GM19328 (cell line): Measurements from ENCODE around the gene NEK10.
"Not testable (repeated sequence)": the region's sequence is repeated elsewhere in the genome, so short reads cannot be mapped to it uniquely, and the experiment has no call there.

Experiments
- ATAC-seq: cut with Tn5 transposase; IDR thresholded peaks from one replicate; pipeline ENCODE4 v1.9.1; 2021; ENCODE audit warnings: mild to moderate bottlenecking, moderate library complexity; ENCODE audit not compliant: unreplicated experiment

Gene NEK10

DNA sequence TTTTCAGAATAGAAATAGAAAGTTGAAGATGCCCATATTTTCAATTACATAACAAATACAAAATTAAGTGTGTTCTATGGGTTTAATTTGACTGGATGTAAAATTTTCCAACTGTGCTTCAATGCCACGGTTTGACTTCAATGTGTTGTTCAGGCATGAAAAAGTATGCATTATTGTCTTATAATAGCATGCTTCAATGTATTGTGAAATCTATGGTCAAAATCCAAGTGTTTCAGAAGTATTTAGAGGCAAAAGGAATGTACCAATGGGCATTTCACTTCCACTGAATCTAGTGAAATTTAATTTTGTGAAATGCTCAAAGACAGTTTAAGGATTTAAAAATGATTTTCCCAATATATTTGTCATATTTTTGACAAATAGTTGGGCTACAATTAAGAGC is 16.0 kb downstream of the NEK10 start:
- ATAC-seq = no peak

GRCh38 chr3:27352047-27352446 is 17.1 kb downstream of the NEK10 start:
- no peak for ATAC-seq

GRCh38 chr3:27349832-27350231 is 19.4 kb downstream of the NEK10 start:
- peak; percentile 74 for ATAC-seq

GRCh38 chr3:27345959-27346865 is 23.0 kb downstream of the NEK10 start:
- no peak for ATAC-seq

DNA sequence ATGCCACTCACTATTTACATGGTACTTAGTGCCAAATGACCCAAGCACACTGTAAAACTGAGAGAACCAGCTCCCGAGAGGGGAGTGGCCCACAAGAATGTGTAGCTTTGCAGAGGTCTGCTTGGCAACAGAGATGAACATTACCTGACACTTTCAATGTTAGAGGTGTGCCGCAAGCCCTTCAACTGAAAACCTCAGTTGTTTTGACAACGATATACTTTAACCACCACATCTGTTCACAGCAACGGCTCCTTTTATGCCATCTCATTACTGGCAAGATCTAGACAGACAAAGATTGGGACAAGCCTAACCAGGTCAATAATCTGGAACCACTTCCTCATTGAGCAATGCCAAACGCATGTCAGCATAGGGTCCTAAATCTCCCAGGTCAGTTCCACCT is 23.7 kb downstream of the NEK10 start:
- no peak for ATAC-seq

DNA sequence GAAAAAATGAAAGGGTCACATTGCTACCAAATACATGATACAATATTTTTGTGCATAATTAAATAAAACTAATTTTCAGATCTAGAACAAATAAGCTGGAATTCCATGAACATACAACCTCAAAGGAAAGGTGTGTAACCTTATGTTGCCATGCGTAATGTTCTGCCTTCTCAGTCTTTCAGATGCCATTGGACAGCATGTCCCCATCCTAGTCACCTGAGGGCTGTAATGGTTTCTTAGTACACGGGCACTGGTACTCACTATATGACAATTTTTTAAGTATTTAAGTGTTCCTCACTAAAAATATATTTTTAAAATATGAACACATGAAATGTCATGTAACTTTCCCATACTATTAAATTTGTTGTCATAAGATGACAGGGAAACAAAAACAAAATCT is 24.1 kb downstream of the NEK10 start:
- ATAC-seq = no peak

- no peak for ATAC-seq
Observed at GRCh38 chr3:27344192-27344591, 25.0 kb downstream of the NEK10 start.

DNA sequence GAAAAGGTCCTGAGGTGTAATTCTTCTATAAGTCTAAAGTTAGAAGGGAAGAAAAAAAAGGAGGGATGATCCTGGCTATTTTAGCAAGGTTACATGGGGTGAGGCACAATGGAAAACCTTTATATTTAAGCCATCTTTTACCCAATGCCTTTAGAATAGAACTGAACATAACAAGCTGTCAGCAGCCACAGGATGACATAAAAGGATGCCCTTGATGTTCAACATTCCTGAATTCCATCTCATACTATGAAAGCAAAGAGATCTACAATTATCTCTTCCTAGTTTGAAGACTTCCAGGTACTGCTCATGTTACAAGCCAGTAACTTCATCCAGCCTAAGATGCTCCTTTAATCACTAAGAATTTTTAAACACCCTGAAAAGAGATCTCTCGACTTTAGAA is 26.9 kb downstream of the NEK10 start:
- no peak for ATAC-seq

DNA sequence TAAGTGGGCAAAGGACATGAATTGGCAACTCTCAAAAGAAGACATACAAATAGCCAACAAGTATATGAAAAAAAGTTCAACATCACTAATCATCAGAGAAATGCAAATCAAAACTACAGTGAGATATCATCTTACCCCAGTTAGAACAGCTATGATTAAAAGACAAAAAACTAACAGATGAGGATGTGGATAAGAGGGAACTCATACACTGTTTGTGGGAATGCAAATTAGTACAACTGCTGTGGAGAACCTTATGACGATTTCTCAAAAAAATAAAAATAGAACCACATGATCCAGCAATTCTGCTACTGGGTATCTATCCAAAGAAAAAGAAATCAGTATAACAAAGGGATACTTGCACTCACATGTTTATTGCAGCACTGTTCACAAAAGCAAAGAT is 28.6 kb downstream of the NEK10 start:
- ATAC-seq = peak; percentile 94

DNA sequence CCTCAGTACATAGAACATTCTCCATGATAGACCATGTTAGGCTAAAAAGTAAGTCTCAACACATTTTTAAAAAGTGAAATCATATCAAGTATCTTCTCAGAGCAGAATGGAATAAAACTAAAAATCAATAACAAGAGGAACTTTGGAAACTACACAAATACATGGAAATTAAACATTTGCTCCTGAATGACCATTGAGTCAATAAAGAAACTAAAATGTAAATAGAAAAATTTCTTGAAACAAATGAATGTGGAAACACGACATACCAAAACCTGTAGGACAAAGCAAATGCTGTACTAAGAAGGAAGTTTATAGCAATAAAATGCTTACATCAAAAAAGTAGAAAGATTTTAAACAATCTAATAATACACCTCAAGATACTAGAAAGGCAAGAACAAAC is 33.6 kb downstream of the NEK10 start:
- no peak for ATAC-seq

GRCh38 chr3:27333843-27334242 is 35.3 kb downstream of the NEK10 start:
- no peak for ATAC-seq

DNA sequence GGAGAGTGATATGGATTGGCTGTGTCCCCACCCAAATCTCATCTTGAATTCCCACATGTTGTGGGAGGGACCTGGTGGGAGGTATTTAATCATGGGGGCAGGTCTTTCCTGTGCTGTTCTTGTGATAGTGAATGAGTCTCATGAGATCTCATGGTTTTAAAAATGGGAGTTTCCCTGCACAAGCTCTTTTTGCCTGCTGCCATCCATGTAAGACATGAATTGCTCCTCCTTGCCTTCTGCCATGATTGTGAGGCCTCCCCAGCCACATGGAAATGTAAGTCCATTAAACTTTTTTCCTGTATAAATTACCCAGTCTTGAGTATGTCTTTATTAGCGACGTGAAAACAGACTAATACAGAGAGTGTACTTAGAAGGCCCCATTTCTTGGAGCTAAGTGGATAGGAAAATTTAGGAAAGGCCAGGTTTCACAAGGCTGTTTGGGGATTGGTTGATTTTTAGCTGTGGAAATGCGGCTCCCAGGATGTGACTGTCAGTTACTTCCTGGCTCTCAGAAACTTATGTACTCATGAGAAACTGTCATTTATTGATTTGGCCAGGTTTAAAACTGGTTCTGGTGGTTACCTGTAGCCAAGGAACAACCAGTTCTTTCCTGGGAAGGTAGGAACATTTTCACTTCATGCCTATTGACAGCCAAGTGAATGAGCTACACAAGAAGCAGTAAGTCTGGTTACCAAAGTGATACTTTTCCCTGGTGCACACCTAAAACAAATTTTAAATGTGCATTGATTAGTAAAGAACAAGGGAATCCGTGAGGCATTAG is 40.0 kb downstream of the NEK10 start:
- ATAC-seq = not testable (repeated sequence)

DNA sequence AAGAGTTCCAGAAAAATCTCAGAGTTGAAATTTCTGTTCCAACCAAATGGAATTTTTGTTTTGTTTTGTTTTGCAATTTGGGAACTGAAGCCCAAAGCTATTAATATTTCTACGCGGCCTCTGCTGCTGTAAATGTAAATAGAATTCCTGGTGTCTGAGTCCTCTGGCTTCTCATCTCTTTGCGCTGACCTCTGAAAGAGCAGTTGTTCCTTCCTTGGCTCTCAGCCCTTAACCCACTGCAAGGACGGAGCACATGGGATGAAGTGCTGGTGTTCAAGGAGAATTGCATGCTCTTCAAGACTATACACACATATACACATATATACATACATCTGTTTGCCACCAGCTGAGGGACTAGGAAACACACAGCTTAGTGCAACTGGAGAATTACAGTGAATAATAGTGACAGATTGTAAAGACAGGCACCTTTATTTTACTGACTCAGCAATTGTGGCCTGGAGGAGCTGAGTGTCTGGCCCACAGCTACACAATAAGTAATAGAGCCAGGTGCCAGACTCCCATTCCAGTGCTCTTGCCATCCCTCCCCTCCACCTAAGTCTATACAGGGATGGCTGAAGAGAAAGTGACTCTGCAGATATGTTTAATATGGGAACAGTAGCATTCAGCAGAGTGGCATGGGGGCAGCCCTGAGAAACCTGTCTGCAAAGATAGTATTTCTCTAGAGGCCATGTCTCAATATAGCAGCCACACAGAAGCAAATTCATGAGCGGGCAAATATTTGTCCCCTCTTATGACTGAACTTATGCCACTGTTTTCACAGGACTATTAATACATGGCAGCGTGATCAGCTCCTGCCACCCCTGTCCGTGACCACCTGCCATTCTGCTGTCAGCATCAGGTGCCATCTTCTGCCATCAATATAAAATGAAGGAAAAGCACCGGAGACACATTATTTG is 42.3 kb downstream of the NEK10 start:
- ATAC-seq = no peak

GRCh38 chr3:27326202-27326601 is 43.0 kb downstream of the NEK10 start:
- no peak for ATAC-seq

GRCh38 chr3:27325419-27325818 is 43.8 kb downstream of the NEK10 start:
- peak; percentile 54 for ATAC-seq

DNA sequence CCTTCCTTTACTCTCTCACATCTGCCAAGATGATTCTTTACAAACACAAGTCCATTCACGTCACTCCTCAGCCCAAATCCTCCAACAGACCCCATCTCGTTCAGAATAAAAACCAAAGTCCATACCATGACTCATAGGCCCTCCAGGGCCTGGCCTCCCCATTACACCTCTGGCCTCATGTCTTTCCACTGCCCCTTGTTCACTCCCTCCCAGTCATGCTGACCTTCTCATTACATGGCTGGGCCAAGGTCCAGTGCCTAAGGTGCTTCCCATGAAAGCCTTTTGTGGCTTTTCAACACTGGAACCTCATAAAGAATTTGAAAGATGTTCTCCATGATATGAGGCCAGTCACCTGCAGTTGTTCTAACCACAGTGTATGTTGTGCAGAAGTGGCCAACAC is 44.5 kb downstream of the NEK10 start:
- no peak for ATAC-seq

DNA sequence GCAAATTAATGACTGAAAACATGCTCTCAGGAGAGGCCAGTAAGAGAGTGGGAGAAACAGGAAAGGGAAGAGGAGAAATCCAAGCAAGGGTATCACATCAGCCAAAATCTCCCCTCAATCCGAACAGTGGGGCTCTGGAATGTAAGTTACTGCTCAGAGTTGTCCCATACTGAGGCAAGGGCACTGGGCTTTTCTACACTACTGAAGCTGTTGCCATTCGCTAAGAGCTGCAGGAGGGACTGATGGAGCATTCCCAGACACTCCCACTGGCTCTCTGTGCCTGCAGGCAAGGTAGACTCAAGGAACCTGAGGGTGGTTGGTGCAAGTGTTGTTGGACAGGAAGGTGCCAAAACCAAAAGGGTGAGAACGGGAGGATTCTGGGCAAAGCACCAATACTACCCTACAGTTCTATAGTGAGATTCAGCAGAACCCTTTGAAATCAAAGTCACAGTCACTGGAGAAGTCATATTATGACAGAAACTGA is 46.1 kb downstream of the NEK10 start:
- ATAC-seq = no peak

DNA sequence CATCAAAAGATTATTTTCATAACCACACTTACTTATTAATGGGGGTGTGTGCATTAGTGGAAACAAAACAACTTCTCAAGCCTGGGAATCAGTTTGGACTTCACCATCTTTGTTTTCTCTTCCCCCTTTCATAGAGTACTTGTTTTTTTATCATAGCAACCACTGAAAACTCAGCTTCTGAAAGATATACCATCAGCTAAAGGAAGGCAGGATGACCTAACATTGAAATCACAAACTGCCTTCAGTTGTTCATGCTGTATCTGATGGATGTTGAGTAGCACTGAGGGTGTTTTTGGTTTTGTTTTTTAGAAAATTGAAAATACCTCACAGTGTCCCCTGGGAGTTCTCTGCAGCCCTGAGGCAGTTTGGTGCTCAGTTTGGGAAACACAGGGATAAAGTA is 46.5 kb downstream of the NEK10 start:
- ATAC-seq = no peak

GRCh38 chr3:27319847-27320526 is 49.2 kb downstream of the NEK10 start:
- no peak for ATAC-seq

DNA sequence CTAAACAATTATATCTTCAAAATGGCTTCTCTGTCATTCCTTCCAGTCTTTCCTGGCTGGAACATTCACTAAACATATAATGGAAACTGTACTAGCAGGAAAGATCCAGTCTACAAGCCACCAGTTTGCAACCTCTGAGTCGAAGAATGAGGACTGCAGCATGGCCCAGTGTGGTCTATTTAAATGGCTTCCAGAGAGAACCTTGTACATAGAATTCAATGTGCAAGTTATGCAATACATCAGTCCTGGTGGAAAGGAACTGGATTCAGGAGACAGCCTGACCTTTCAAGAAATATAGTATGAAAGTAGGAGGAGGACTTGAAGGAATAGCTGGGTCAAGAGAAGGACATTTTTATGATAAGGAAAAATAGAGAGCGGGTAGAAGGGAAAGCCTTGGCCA is 49.9 kb downstream of the NEK10 start:
- ATAC-seq = no peak
